Kidney epithelial cell (primary cell): ENCODE data around the gene C17orf114.

Experiments used
- DNase-seq: peaks from one replicate; pipeline ENCODE4 v3.0.0-alpha.2; 2010; ENCODE audit warnings: low read depth
- H3K27me3 ChIP-seq: 2 replicates; pipeline ENCODE4 v1.6.0; 2011; ENCODE audit warnings: low read length; ENCODE audit not compliant: control insufficient read depth, insufficient read depth
- H3K36me3 ChIP-seq: 2 replicates; pipeline ENCODE4 v1.5.1; 2011; ENCODE audit warnings: low read length; ENCODE audit not compliant: control insufficient read depth, insufficient read depth
- H3K4me3 ChIP-seq: 2 replicates; pipeline ENCODE4 v1.5.1; 2011; ENCODE audit warnings: low read depth, mild to moderate bottlenecking, control low read depth, low read length
- TF ChIP-seq, protein P1 (sequence below): IDR thresholded peaks from 2 replicates; pipeline ENCODE4 v1.5.1; 2011; ENCODE audit warnings: mild to moderate bottlenecking, moderate library complexity, low read length, control low read depth, inconsistent platforms; ENCODE audit not compliant: insufficient read depth, poor library complexity, severe bottlenecking

C17orf114 gene

DNA sequence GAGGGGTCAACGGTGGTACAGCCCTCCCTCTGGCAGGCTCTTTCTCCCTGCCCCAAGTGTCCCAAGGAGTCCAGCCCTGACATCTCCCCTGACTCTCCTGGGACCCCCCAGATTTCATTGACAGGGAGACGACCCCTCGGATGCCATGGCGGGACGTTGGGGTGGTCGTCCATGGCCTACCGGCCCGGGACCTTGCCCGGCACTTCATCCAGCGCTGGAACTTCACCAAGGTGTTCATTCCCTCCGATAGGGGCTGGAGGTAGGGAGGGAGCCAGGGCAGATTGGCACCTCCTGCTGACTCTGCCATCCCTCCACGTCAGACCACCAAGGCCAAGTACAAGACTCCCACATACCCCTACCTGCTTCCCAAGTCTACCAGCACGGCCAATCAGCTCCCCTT is 14.7 kb upstream of the C17orf114 start:
- TF ChIP-seq, protein P1, sequence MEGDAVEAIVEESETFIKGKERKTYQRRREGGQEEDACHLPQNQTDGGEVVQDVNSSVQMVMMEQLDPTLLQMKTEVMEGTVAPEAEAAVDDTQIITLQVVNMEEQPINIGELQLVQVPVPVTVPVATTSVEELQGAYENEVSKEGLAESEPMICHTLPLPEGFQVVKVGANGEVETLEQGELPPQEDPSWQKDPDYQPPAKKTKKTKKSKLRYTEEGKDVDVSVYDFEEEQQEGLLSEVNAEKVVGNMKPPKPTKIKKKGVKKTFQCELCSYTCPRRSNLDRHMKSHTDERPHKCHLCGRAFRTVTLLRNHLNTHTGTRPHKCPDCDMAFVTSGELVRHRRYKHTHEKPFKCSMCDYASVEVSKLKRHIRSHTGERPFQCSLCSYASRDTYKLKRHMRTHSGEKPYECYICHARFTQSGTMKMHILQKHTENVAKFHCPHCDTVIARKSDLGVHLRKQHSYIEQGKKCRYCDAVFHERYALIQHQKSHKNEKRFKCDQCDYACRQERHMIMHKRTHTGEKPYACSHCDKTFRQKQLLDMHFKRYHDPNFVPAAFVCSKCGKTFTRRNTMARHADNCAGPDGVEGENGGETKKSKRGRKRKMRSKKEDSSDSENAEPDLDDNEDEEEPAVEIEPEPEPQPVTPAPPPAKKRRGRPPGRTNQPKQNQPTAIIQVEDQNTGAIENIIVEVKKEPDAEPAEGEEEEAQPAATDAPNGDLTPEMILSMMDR, result no peak
- H3K27me3 ChIP-seq, result no peaks in the 10 kb centered on the region
- H3K36me3 ChIP-seq, result no peaks in the 10 kb centered on the region
- no peak for DNase-seq
- no peak overlapping the region for H3K4me3 ChIP-seq

DNA sequence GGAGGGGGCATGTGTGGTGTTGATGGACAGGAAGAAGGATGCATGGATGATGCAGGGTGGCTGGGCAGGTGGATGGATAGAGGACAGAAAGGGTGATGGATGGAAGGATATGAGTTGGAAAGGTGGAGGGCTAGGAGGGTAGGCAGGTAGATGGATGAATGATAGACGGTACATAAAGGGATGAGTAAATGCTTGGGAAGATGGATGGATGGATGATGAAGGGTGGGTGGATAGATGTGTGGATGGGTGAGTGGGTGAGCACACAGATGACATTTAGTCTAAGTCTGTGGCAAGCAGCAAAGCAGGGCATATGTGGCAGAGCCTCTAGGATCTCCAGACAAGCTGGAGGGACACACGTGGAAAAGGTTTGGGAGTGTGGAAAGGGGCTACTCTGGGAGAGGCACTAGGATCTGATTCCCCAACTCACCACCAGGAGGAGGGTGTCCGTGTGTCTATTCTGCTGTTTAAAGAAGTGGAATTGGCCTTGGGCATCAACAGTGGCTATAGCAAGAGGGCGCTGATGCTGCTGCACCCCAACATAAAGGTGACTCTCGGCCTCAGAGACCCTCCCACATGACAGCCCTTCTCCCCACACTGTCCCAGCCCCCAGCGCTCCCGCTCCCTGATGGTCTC is 13.0 kb upstream of the C17orf114 start:
- no peaks in the 10 kb centered on the region for H3K27me3 ChIP-seq
- no peaks in the 10 kb centered on the region for H3K36me3 ChIP-seq
- DNase-seq, result no peak
- TF ChIP-seq, protein P1, result peak; percentile 39
- no peak overlapping the region for H3K4me3 ChIP-seq

DNA sequence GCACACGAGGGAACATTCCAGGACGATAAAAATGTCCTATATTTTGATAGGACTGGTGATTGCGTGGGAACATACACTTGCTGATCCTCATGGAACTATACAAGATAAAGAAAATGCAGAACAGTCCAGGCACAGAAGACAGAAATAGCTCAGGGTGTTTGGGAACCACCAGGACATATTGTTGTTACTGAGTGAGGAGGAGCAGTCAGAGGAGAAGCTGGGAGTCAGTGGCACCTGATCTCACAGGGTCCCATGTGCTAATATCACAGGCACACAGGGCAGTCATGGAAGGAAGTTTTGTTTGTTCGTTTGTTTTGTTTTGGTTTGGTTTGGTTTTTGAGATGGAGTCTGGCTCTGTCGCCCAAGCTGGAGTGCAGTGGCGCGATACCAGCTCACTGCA is 10.6 kb upstream of the C17orf114 start:
- no peak overlapping the region for H3K4me3 ChIP-seq
- no peaks in the 10 kb centered on the region for H3K27me3 ChIP-seq
- TF ChIP-seq, protein P1, result no peak
- no peaks in the 10 kb centered on the region for H3K36me3 ChIP-seq
- DNase-seq, result no peak

DNA sequence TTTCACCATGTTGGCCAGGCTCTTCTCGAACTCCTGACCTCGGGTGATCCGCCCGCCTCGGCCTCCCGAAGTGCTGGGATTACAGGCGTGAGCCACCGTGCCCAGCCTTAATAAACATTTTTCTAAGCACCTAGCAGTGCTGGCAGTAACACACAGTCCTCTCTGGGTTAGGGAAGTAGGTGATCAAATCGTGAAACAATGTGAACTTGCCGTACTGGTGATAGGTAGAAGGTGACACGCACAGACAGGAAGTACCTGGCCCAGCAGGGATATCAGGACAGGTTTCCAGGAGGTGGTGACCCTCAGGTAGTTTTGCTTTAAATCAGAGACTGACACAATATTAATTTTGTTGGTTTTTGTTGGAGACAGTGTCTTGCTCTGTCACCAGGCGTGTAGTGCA is 9.3 kb upstream of the C17orf114 start:
- Histone ChIP-seq H3K27me3 (no peaks in the 10 kb centered on the region), H3K36me3 (no peaks in the 10 kb centered on the region), H3K4me3 (no peak overlapping the region)
- DNase-seq, result no peak
- TF ChIP-seq, protein P1, result no peak

DNA sequence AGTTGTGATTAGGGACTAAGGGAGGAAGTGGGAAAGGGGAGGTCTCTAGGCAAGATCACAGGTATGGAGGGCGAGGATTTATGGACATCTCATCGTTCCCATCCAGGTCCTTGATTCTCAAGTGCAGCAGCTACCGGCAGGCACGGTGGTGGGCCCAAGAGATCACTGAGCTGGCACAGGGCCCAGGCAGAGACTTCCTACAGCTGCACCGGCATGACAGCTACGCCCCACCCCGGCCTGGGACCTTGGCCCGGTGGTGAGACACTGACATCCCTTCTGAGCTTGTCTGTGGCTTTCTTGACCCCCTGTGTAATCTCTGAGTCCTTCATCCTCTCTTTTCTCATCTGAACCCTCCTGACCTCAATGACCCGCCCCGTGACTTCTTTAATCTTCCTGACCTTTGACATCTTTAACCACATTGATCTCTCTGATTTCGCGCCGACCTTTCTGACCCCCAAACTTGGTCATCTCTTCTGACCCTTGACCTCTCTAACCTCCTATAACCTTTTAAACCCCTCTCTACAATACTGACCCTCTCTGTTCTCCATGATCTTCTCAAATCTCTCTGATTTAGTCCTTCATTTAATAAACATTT is 8.7 kb upstream of the C17orf114 start:
- TF ChIP-seq, protein P1, result no peak
- no peak for DNase-seq
- no peaks in the 10 kb centered on the region for H3K36me3 ChIP-seq
- H3K27me3 ChIP-seq, result no peaks in the 10 kb centered on the region
- H3K4me3 ChIP-seq, result no peak overlapping the region

DNA sequence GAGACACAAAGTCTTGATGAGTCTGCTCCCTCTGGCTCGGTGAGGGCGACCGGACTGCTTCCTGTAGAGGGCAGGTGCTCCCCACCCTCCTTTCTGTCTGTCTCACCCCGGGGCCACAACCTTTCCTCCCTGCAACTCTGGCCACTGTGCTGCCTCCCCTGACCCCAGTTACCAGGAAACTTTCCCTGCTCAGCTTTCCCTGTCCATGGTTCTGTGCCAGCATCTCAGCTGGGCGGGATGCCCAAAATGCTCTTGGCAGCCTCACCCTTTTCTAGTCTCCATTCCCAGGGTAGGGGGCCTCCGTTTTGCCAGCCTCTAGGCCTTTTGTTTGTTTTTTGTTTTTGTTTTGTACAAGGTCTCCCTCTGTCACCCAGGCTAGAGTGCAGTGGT is 6.2 kb upstream of the C17orf114 start:
- TF ChIP-seq, protein P1, result no peak
- Histone ChIP-seq H3K27me3 (no peaks in the 10 kb centered on the region), H3K36me3 (no peaks in the 10 kb centered on the region), H3K4me3 (no peak overlapping the region)
- no peak for DNase-seq
